ENCODE results near the gene SRSF11. TPM values are rescaled to one million over a fixed set of nuclear protein-coding genes. Genes with fewer than 3 reads are reported as not detected.

The SRSF11 gene
- total and polyA plus RNA-seq, 2 of the 8 experiments (the other 6 are each of a cell fraction or from before 2014, with no cell fraction given), result 183 to 260 TPM

GRCh38 chr1:70228670-70229069, 7.5 kb downstream of the SRSF11 start:
- Histone ChIP-seq H3K9ac (replicated peaks in 1 of 4; ENCODE audit: extremely low read depth in 1 of 4, low read depth in 3 of 4, low read length in 3 of 4) (no peak overlapping the region), H4K8ac (ENCODE audit: extremely low read depth, insufficient read depth, low read length) (no peak overlapping the region), H4K91ac (replicated peaks; ENCODE audit: insufficient read length, low read length) (no peak overlapping the region), H3K18ac (ENCODE audit: extremely low read depth, low read length) (no peak overlapping the region), H2AK5ac (ENCODE audit: low read depth, low read length) (no peak overlapping the region), H3K27me3 (replicated peaks in 1 of 4; ENCODE audit: control insufficient read depth in 3 of 4, extremely low read depth in 1 of 4, insufficient read depth in 3 of 4, low read length in 3 of 4) (no peaks in the 10 kb centered on the region), H2BK15ac (ENCODE audit: low read length) (no peak overlapping the region), H2AFZ (ENCODE audit: low read length) (no peak overlapping the region), H3K79me1 (ENCODE audit: low read depth, low read length) (no peaks in the 10 kb centered on the region), H4K5ac (ENCODE audit: insufficient read length, low read depth, low read length) (no peak overlapping the region), H3K4me3 (ENCODE audit: extremely low read depth in 1 of 4, insufficient read depth in 2 of 4, low read depth in 3 of 4, low read length in 4 of 4) (no peak overlapping the region), H3K4me1 (replicated peaks in 1 of 4; ENCODE audit: control insufficient read depth in 3 of 4, insufficient read depth in 4 of 4, low read length in 3 of 4) (no peaks in the 10 kb centered on the region), H3K36me3 (ENCODE audit: control insufficient read depth in 2 of 4, insufficient read depth in 4 of 4, low read length in 3 of 4) (peaks cover 17 to 92% (median 59%) of the 10 kb centered on the region in 4 experiments), H2BK20ac (ENCODE audit: low read length) (no peak overlapping the region), H3K23me2 (ENCODE audit: low read depth, low read length) (no peaks in the 10 kb centered on the region), H2BK120ac (replicated peaks; ENCODE audit: low read depth, low read length) (no peak overlapping the region), H3K56ac (replicated peaks; ENCODE audit: insufficient read length, low read depth, low read length) (no peak overlapping the region), H3K4me2 (ENCODE audit: insufficient read depth in 1 of 2, low read depth in 2 of 2, low read length in 2 of 2) (no peak overlapping the region), H3K27ac (ENCODE audit: low read depth, low read length) (no peak overlapping the region), H3K79me2 (ENCODE audit: control insufficient read depth in 1 of 2, insufficient read depth in 2 of 2, low read length in 2 of 2) (peaks cover 15 to 52% of the 10 kb centered on the region in 2 experiments), H3K14ac (ENCODE audit: insufficient read length) (no peak overlapping the region), H4K20me1 (replicated peaks in 1 of 2; ENCODE audit: control insufficient read depth in 1 of 2, insufficient read depth in 2 of 2, low read length in 2 of 2) (peaks cover 9 to 11% of the 10 kb centered on the region in 2 experiments), H2BK12ac (ENCODE audit: low read depth, low read length) (no peak overlapping the region), H3K4ac (replicated peaks; ENCODE audit: insufficient read length, low read depth, low read length) (no peak overlapping the region), H3K9me3 (ENCODE audit: insufficient read depth in 2 of 2, low read depth in 1 of 2, low read length in 1 of 2) (no peaks in the 10 kb centered on the region), H2BK5ac (ENCODE audit: low read depth, low read length) (no peak overlapping the region), H3K23ac (ENCODE audit: insufficient read length) (no peak overlapping the region)
- WGBS, 2 experiments (ENCODE audit: extremely low coverage in 1 of 2, insufficient coverage in 1 of 2, insufficient read length in 1 of 2, insufficient replicate concordance in 2 of 2, low coverage in 1 of 2, low lambda C conversion rate in 2 of 2, missing lambda C conversion rate in 1 of 2), result 87% methylated on average over 2 of the region's 2 CpGs; no CpG with 5 or more reads in 1 of the 2 experiments
- FAIRE-seq (no peak), DNase-seq (ENCODE audit: low read depth in 1 of 2, low spot score in 2 of 2) (no peak)
- ChIA-PET CTCF (ENCODE audit: partially characterized antibody) (no interaction called here), POLR2A (ENCODE audit: partially characterized antibody) (interaction anchor here (0.7 to 1.9 kb wide), 2 partner anchors 14 to 22 kb away, joined by 3 to 5 read pairs; no protein-coding TSS in a partner anchor)
- TF ChIP-seq CTBP2 (IDR thresholded peaks at IDR 0.05; ENCODE audit: borderline replicate concordance, insufficient read depth, insufficient read length, low read length), result no peak
- no peak for TF ChIP-seq EZH2 (IDR thresholded peaks at IDR 0.05; ENCODE audit: low read depth, low read length, severe bottlenecking)
- no peak for TF ChIP-seq USF2 (IDR thresholded peaks at IDR 0.05; ENCODE audit: low read length)
- no peak for TF ChIP-seq SIRT6 (IDR thresholded peaks at IDR 0.05; ENCODE audit: low read length)
- no peak for TF ChIP-seq RFX5 (IDR thresholded peaks at IDR 0.05; ENCODE audit: borderline replicate concordance, low read depth, low read length)
- TF ChIP-seq SIN3A (conservative IDR thresholded peaks at IDR 0.05 in 1 of 2, IDR thresholded peaks at IDR 0.05 in 1 of 2; ENCODE audit: low read depth in 1 of 2, low read length in 2 of 2), result no peak
- TF ChIP-seq NRF1 (IDR thresholded peaks at IDR 0.05; ENCODE audit: low read depth, low read length), result no peak
- no peak for TF ChIP-seq SAP30 (IDR thresholded peaks at IDR 0.05; ENCODE audit: insufficient read depth, insufficient replicate concordance, low read length)
- no peak for TF ChIP-seq SP1 (IDR thresholded peaks at IDR 0.05; ENCODE audit: low read depth, low read length)
- TF ChIP-seq JUND (IDR thresholded peaks at IDR 0.05; ENCODE audit: low read length), result no peak
- no peak for TF ChIP-seq KDM1A (IDR thresholded peaks at IDR 0.05; ENCODE audit: borderline replicate concordance, low read length)
- no peak for TF ChIP-seq SIX5 (IDR thresholded peaks at IDR 0.05; ENCODE audit: low read depth, low read length)
- no peak for TF ChIP-seq BRCA1 (IDR thresholded peaks at IDR 0.05; ENCODE audit: low read depth, low read length)
